ENCODE data around the gene USP10. TPM values are rescaled to one million over a fixed set of nuclear protein-coding genes. Genes with fewer than 3 reads are reported as not detected.

Gene USP10
- total RNA-seq, 1 experiment from 2014 or later = 203 TPM

- H2AK5ac ChIP-seq (ENCODE audit: insufficient read length, low read length) = no peak overlapping the region
- no peak overlapping the region for H2BK120ac ChIP-seq (ENCODE audit: low read depth, low read length, poor library complexity, severe bottlenecking)
- H3T11ph ChIP-seq (ENCODE audit: low read length) = no peak overlapping the region
- no peak overlapping the region for H2BK20ac ChIP-seq (ENCODE audit: low read depth, low read length, poor library complexity, severe bottlenecking)
- no peak overlapping the region for H2BK12ac ChIP-seq (ENCODE audit: insufficient read length, low read depth, low read length)
- H3K9ac ChIP-seq (ENCODE audit: extremely low read depth, insufficient read length, low read length) = no peak overlapping the region
- Mint-ChIP-seq H3K9me3 (no peaks in the 10 kb centered on the region), H3K36me3 (ENCODE audit: insufficient read depth in 1 of 3, low read depth in 3 of 3) (peaks cover 60 to 94% (median 86%) of the 10 kb centered on the region in 3 experiments; a peak in 6 of 7 replicates), H3K4me1 (no peaks in the 10 kb centered on the region), H3K4me3 (no peak overlapping the region), H3K27me3 (ENCODE audit: low read depth) (peaks cover 2% of the 10 kb centered on the region; the same call in 1 of the 2 replicates), H3K27ac (no peak overlapping the region)
- no peak overlapping the region for H4K5ac ChIP-seq (ENCODE audit: insufficient read length, low read depth, low read length)
- no peak overlapping the region for H2AFZ ChIP-seq (ENCODE audit: low read length)
- H3K4me2 ChIP-seq (ENCODE audit: insufficient read depth, insufficient read length, low read length) = no peak overlapping the region
- H3K27ac ChIP-seq (ENCODE audit: insufficient read length, low read depth, low read length) = no peak overlapping the region
- H3K9me3 ChIP-seq (ENCODE audit: control insufficient read depth, low read depth, low read length) = no peaks in the 10 kb centered on the region
- H3K79me2 ChIP-seq (ENCODE audit: insufficient read depth, low read length) = no peaks in the 10 kb centered on the region; the same call in 1 of the 2 replicates
- DNase-seq = no peak
- H3K14ac ChIP-seq (ENCODE audit: insufficient read depth, low read length) = no peak overlapping the region
- H2BK15ac ChIP-seq (ENCODE audit: low read depth, low read length) = no peak overlapping the region
- no CpG with 5 or more reads among the region's 4 CpGs for WGBS (ENCODE audit: extremely low coverage, insufficient read length, low lambda C conversion rate)
- no peaks in the 10 kb centered on the region for H3K27me3 ChIP-seq (ENCODE audit: insufficient read depth, low read length)
- no peak overlapping the region for H3K4ac ChIP-seq (ENCODE audit: low read depth, low read length)
- no peak overlapping the region for H3K18ac ChIP-seq (ENCODE audit: insufficient read length, low read depth, low read length)
- H4K20me1 ChIP-seq (ENCODE audit: control insufficient read depth, insufficient read depth, insufficient read length) = peaks cover 3% of the 10 kb centered on the region
- no peaks in the 10 kb centered on the region for H3K23me2 ChIP-seq (ENCODE audit: insufficient read length, low read depth, low read length, poor library complexity, severe bottlenecking)
- no peak overlapping the region for H4K8ac ChIP-seq (replicated peaks; ENCODE audit: insufficient read length, low read depth, low read length)
- no peak overlapping the region for H3K23ac ChIP-seq (ENCODE audit: insufficient read length, low read depth, low read length)
- no peak overlapping the region for H2BK5ac ChIP-seq (ENCODE audit: insufficient read length, low read length)
- H3K56ac ChIP-seq (ENCODE audit: insufficient read length, low read depth, low read length) = no peak overlapping the region
- no peak for TF ChIP-seq CTCF (conservative IDR thresholded peaks at IDR 0.05)
- no peaks in the 10 kb centered on the region for H3K79me1 ChIP-seq (ENCODE audit: insufficient read depth, low read depth, low read length, poor library complexity, severe bottlenecking)
- H3K4me1 ChIP-seq (ENCODE audit: insufficient read depth, low read length) = no peaks in the 10 kb centered on the region
- no peak overlapping the region for H4K91ac ChIP-seq (ENCODE audit: insufficient read length, low read depth, low read length)
Measured at GRCh38 chr16:84768061-84768807, 68.4 kb downstream of the USP10 start.

Data from H9 (cell line).